ENCODE results near the gene SLC9A3.

Gene SLC9A3

GRCh38 chr5:431001-431710 is 93.1 kb downstream of the SLC9A3 start:
- H3K9me3 ChIP-seq (ENCODE audit: control insufficient read depth, insufficient read depth, low read depth, low read length) = no peaks in the 10 kb centered on the region
- H3K4me1 ChIP-seq (ENCODE audit: control insufficient read depth, insufficient read depth, low read length) = no peaks in the 10 kb centered on the region
- H3K4me3 ChIP-seq (ENCODE audit: low read depth, low read length) = no peak overlapping the region
- H3K36me3 ChIP-seq (ENCODE audit: control insufficient read depth in 2 of 2, insufficient read depth in 1 of 2, low read length in 2 of 2) = peaks cover 0 to 47% of the 10 kb centered on the region in 2 experiments; a peak in 2 of 3 replicates
- ChIA-PET POLR2A (interaction anchor here (0.6 to 0.8 kb wide), 2 partner anchors 12 to 114 kb away, joined by 3 read pairs; partner anchors contain the start of gene EXOC3), CTCF (interaction anchor here (0.6 to 7.3 kb wide), 23 partner anchors 9 to 493 kb away, joined by 3 to 137 read pairs (median 5); partner anchors contain the start of gene AHRR)
- H3K27ac ChIP-seq (ENCODE audit: extremely low read depth, low read depth, low read length) = no peak overlapping the region
- TF ChIP-seq ZBTB26 (tag by site-specific recombination; optimal IDR thresholded peaks at IDR 0.05) (no peak), ZEB2 (tag by site-specific recombination; IDR thresholded peaks at IDR 0.05) (no peak), KLF1 (tag by site-specific recombination; IDR thresholded peaks at IDR 0.05) (no peak; the same call in 1 of the 2 replicates), ZNF704 (tag by site-specific recombination; IDR thresholded peaks at IDR 0.05) (no peak), TCF7L2 (IDR thresholded peaks at IDR 0.05; ENCODE audit: borderline replicate concordance, low read depth, low read length) (no peak), ZBTB17 (tag by site-specific recombination; IDR thresholded peaks at IDR 0.05) (no peak), IKZF3 (tag by site-specific recombination; IDR thresholded peaks at IDR 0.05) (peak; percentile 74), ZNF175 (tag by site-specific recombination; IDR thresholded peaks at IDR 0.05) (no peak), ZNF341 (tag by site-specific recombination; IDR thresholded peaks at IDR 0.05; ENCODE audit: low read depth) (no peak), ZNF423 (tag by site-specific recombination; IDR thresholded peaks at IDR 0.05) (no peak), ZNF292 (tag by site-specific recombination; IDR thresholded peaks at IDR 0.05; ENCODE audit: borderline replicate concordance, low read depth) (no peak), ZBTB10 (tag by site-specific recombination; IDR thresholded peaks at IDR 0.05) (no peak), ZNF692 (tag by site-specific recombination; IDR thresholded peaks at IDR 0.05) (no peak), GLIS2 (tag by site-specific recombination; IDR thresholded peaks at IDR 0.05) (0 out of 2 replicates have a peak, but pooled peaks have one; percentile 22), ZNF513 (tag by site-specific recombination; IDR thresholded peaks at IDR 0.05) (no peak), ZNF792 (tag by site-specific recombination; IDR thresholded peaks at IDR 0.05) (no peak), SCRT1 (tag by site-specific recombination; IDR thresholded peaks at IDR 0.05; ENCODE audit: borderline replicate concordance) (no peak), ZNF670 (tag by site-specific recombination; IDR thresholded peaks at IDR 0.05; ENCODE audit: low read depth) (no peak), ZNF837 (tag by site-specific recombination; IDR thresholded peaks at IDR 0.05) (no peak), ZNF548 (tag by site-specific recombination; IDR thresholded peaks at IDR 0.05) (no peak), YY2 (tag by site-specific recombination; IDR thresholded peaks at IDR 0.05) (no peak), MEIS1 (CRISPR knock-in tag; IDR thresholded peaks at IDR 0.05; ENCODE audit: borderline replicate concordance) (no peak), ZNF654 (tag by site-specific recombination; IDR thresholded peaks at IDR 0.05; ENCODE audit: low read depth) (peak; percentile 40), ZNF121 (tag by site-specific recombination; IDR thresholded peaks at IDR 0.05) (peak; percentile 96), PRDM6 (tag by site-specific recombination; IDR thresholded peaks at IDR 0.05) (no peak)
